HEK293 (cell line): ENCODE measurements around the gene NOS1.
"Not testable (repeated sequence)": the region's sequence is repeated elsewhere in the genome, so short reads cannot be mapped to it uniquely, and the experiment has no call there.

ENCODE experiments used
- CTCF ChIA-PET: fragments of 350-600 bp; formaldehyde crosslinking; extraction: SDS; loops from one replicate; lab custom pipeline; 2021; ENCODE audit warnings: antibody characterized with exemption; lab: Yijun Ruan, JAX
- POLR2A ChIA-PET: fragments of 300-600 bp; formaldehyde crosslinking; extraction: SDS; loops from one replicate; lab custom pipeline; 2020; ENCODE audit warnings: antibody characterized with exemption, inconsistent platforms; lab: Yijun Ruan, JAX
- H3K27ac ChIP-seq: fragments of 200-500 bp; sonication (Bioruptor generic); 2 replicates; pipeline ENCODE4 v1.5.1; 2014; ENCODE audit warnings: low read depth, low read length, control low read depth, inconsistent platforms; ENCODE audit errors: extremely low read depth
- H3K36me3 ChIP-seq, 2 experiments: fragments of 200-500 bp in 1 of 2; sonication (Bioruptor generic) in 1 of 2; 1 replicate in 1 of 2; 2 replicates in 1 of 2; pipeline ENCODE4 v1.5.1; 2014 to 2017; ENCODE audit warnings: inconsistent platforms in 2 of 2, low read length in 2 of 2; ENCODE audit not compliant: control insufficient read depth in 2 of 2, insufficient read depth in 1 of 2
- H3K4me1 ChIP-seq: fragments of 200-500 bp; sonication (Bioruptor generic); 2 replicates; pipeline ENCODE4 v1.5.1; 2014; ENCODE audit warnings: mild to moderate bottlenecking, low read length, inconsistent platforms; ENCODE audit not compliant: control insufficient read depth, insufficient read depth
- H3K4me3 ChIP-seq: 2 replicates; pipeline ENCODE4 v1.5.1; 2011; ENCODE audit warnings: low read depth, mild to moderate bottlenecking, control low read depth, low read length, moderate library complexity
- H3K9me3 ChIP-seq: fragments of 200-500 bp; sonication (Bioruptor generic); 2 replicates; pipeline ENCODE4 v1.5.1; 2014; ENCODE audit warnings: low read depth, low read length, inconsistent platforms; ENCODE audit not compliant: control insufficient read depth, insufficient read depth
- CTCF ChIP-seq: fragments of 450-650 bp; formaldehyde crosslinking; IDR thresholded peaks from 2 replicates; pipeline ENCODE4 v1.5.1; 2016; ENCODE audit warnings: missing biosample characterization, missing genetic modification characterization
- PRDM6 ChIP-seq: fragments of 450-650 bp; formaldehyde crosslinking; IDR thresholded peaks from 2 replicates; pipeline ENCODE4 v1.5.1; 2017; ENCODE audit warnings: missing biosample characterization, missing genetic modification characterization
- SCRT1 ChIP-seq: fragments of 450-650 bp; formaldehyde crosslinking; IDR thresholded peaks from 2 replicates; pipeline ENCODE4 v1.5.1; 2016; ENCODE audit warnings: missing biosample characterization, missing genetic modification characterization, borderline replicate concordance
- TCF7L2 ChIP-seq: IDR thresholded peaks from 2 replicates; pipeline ENCODE4 v1.6.1; 2011; ENCODE audit warnings: low read depth, mild to moderate bottlenecking, inconsistent platforms, low read length, moderate library complexity, borderline replicate concordance
- ZNF16 ChIP-seq: fragments of 450-650 bp; formaldehyde crosslinking; IDR thresholded peaks from 2 replicates; pipeline ENCODE4 v1.5.1; 2016; ENCODE audit warnings: low read depth, missing biosample characterization, missing genetic modification characterization
- ZNF423 ChIP-seq: fragments of 450-650 bp; formaldehyde crosslinking; IDR thresholded peaks from 2 replicates; pipeline ENCODE4 v1.5.1; 2016; ENCODE audit warnings: missing biosample characterization, missing genetic modification characterization
- ZNF433 ChIP-seq: fragments of 450-650 bp; formaldehyde crosslinking; IDR thresholded peaks from 2 replicates; pipeline ENCODE4 v1.5.1; 2016; ENCODE audit warnings: missing biosample characterization, missing genetic modification characterization, low read depth
- ZNF473 ChIP-seq: fragments of 450-650 bp; formaldehyde crosslinking; IDR thresholded peaks from 2 replicates; pipeline ENCODE4 v1.5.1; 2017; ENCODE audit warnings: missing biosample characterization, missing genetic modification characterization
- ZNF501 ChIP-seq: fragments of 450-650 bp; formaldehyde crosslinking; IDR thresholded peaks from 2 replicates; pipeline ENCODE4 v1.5.1; 2016; ENCODE audit warnings: missing biosample characterization, missing genetic modification characterization
- ZNF776 ChIP-seq: fragments of 450-650 bp; formaldehyde crosslinking; IDR thresholded peaks from 2 replicates; pipeline ENCODE4 v1.5.0; 2017; ENCODE audit warnings: missing biosample characterization, missing genetic modification characterization, borderline replicate concordance
- TF ChIP-seq, protein P1 (sequence below): fragments of 450-650 bp; formaldehyde crosslinking; IDR thresholded peaks from 2 replicates; pipeline ENCODE4 v1.5.1; 2017; ENCODE audit warnings: missing biosample characterization, missing genetic modification characterization
- TF ChIP-seq, protein P2 (sequence below): fragments of 450-650 bp; formaldehyde crosslinking; IDR thresholded peaks from 2 replicates; pipeline ENCODE4 v1.5.1; 2017; ENCODE audit warnings: missing biosample characterization, mild to moderate bottlenecking, missing genetic modification characterization, moderate library complexity

NOS1 gene

GRCh38 chr12:117182866-117183265, 178.6 kb downstream of the NOS1 start (continued):
- no peak for TF ChIP-seq TCF7L2

DNA sequence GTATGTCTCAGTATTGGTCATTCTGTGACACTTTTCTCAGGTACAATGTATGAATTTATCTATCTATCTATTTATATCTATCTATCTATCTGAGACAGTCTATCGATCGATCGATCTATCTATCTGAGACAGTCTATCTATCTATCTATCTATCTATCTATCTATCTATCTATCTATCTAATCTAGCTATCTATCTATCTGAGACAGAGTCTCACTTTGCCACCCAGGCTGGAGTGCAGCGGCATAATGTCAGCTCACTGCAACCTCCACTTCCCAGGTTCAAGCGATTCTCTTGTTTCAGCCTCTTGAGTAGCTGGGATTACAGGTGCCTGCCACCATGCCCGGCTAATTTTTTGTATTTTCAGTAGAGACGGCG, 180.0 kb downstream of the NOS1 start:
- not testable (repeated sequence) for H3K9me3 ChIP-seq, H3K4me3 ChIP-seq, H3K4me1 ChIP-seq, H3K27ac ChIP-seq
- ChIA-PET POLR2A (interaction anchor here (0.6 kb wide), 1 partner anchor 13 kb away, joined by 4 read pairs; no protein-coding TSS in a partner anchor), CTCF (interaction anchor here (0.6 kb wide), 1 partner anchor 32 kb away, joined by 3 read pairs; no protein-coding TSS in a partner anchor)
- peaks cover 72 to 99% of the 10 kb centered on the region in 2 experiments for H3K36me3 ChIP-seq

DNA sequence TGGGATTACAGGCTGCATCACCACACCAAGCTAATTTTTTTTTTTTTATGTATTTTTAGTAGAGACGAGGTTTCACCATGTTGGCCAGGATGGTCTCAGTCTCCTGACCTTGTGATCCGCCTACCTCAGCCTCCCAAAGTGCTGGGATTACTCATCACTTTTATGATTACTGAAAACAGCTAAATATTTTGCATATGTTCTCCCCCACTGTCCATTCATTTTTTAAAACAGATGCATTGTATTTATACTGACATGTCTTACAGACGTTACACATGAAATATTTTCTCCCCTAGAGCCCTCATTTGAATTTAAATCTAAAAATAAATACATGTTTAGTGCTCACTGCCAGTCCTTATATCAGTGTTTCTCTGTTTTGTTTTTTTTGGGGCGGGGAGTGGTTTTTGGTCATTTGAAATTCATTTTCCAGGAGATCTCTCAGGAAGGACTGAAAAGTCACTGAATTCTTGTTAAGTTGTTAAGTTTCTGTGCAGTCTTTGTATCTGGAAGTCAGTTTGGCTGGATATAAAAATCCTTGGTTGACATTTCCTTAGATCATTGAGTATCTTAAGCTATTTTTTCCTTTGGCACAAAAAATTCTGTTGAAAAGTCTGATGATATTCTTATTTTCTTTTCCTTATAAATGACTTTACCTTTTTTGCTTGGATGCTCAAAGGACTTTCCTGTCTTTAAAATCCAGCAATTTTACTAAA, 180.5 kb downstream of the NOS1 start:
- ChIA-PET POLR2A (interaction anchor here (0.6 to 0.8 kb wide), 2 partner anchors 9 to 14 kb away, joined by 3 to 4 read pairs; no protein-coding TSS in a partner anchor), CTCF (no interaction called here)
- H3K4me1 ChIP-seq, result no peaks in the 10 kb centered on the region
- H3K27ac ChIP-seq, result no peak overlapping the region
- TF ChIP-seq, protein P1, sequence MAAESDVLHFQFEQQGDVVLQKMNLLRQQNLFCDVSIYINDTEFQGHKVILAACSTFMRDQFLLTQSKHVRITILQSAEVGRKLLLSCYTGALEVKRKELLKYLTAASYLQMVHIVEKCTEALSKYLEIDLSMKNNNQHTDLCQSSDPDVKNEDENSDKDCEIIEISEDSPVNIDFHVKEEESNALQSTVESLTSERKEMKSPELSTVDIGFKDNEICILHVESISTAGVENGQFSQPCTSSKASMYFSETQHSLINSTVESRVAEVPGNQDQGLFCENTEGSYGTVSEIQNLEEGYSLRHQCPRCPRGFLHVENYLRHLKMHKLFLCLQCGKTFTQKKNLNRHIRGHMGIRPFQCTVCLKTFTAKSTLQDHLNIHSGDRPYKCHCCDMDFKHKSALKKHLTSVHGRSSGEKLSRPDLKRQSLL, result no peak
- TF ChIP-seq, protein P2, sequence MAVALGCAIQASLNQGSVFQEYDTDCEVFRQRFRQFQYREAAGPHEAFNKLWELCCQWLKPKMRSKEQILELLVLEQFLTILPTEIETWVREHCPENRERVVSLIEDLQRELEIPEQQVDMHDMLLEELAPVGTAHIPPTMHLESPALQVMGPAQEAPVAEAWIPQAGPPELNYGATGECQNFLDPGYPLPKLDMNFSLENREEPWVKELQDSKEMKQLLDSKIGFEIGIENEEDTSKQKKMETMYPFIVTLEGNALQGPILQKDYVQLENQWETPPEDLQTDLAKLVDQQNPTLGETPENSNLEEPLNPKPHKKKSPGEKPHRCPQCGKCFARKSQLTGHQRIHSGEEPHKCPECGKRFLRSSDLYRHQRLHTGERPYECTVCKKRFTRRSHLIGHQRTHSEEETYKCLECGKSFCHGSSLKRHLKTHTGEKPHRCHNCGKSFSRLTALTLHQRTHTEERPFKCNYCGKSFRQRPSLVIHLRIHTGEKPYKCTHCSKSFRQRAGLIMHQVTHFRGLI (tag by site-specific recombination), result no peak
- TF ChIP-seq ZNF16 (no peak), TCF7L2 (no peak), ZNF423 (tag by site-specific recombination) (no peak), ZNF433 (tag by site-specific recombination) (no peak), ZNF776 (tag by site-specific recombination) (no peak), ZNF501 (no peak)
- H3K36me3 ChIP-seq, result peaks cover 71 to 99% of the 10 kb centered on the region in 2 experiments
- no peak overlapping the region for H3K4me3 ChIP-seq
- H3K9me3 ChIP-seq, result no peaks in the 10 kb centered on the region

- CTCF ChIA-PET, result no interaction called here
- TF ChIP-seq ZNF473 (tag by site-specific recombination) (no peak), SCRT1 (tag by site-specific recombination) (0 out of 2 replicates have a peak, but pooled peaks have one; percentile 17), CTCF (tag by site-specific recombination) (no peak), PRDM6 (tag by site-specific recombination) (no peak)
- TF ChIP-seq, all 188 proteins: peak for 1
- Histone ChIP-seq H3K9me3 (no peaks in the 10 kb centered on the region), H3K4me1 (no peaks in the 10 kb centered on the region), H3K4me3 (no peak overlapping the region), H3K36me3 (peaks cover 70 to 100% of the 10 kb centered on the region in 2 experiments), H3K27ac (no peak overlapping the region)
- POLR2A ChIA-PET, result no interaction called here
These were observed 182.7 kb downstream of the NOS1 start for GRCh38 chr12:117178745-117179144.
